Gastrocnemius medialis (tissue), 4 donors: Measurements from ENCODE around the gene MTR.

Source experiments
- CTCF ChIP-seq, 5 experiments: fragments of 450-650 bp in 3 of 5; fragments of 200-600 bp in 2 of 5; sonication (generic) in 2 of 5; IDR thresholded peaks in 4 of 5; conservative IDR thresholded peaks in 1 of 5; 1 replicate in 4 of 5; 2 replicates in 1 of 5; pipeline ENCODE4 v1.5.1; 2016 to 2019; ENCODE audit warnings: antibody characterized with exemption in 5 of 5, mild to moderate bottlenecking in 3 of 5, moderate library complexity in 3 of 5
- POLR2A ChIP-seq, 2 donors: fragments of 450-650 bp; IDR thresholded peaks; one replicate each; pipeline ENCODE4 v1.6.1; 2017; ENCODE audit warnings: antibody characterized with exemption in 2 of 2, mild to moderate bottlenecking in 2 of 2, moderate library complexity in 2 of 2

- no peak for TF ChIP-seq CTCF (IDR thresholded peaks at IDR 0.05 in 4 of 5, conservative IDR thresholded peaks at IDR 0.05 in 1 of 5)
- no peak for TF ChIP-seq POLR2A (IDR thresholded peaks at IDR 0.05)
Observed at GRCh38 chr1:236862615-236863211, 67.6 kb downstream of the MTR start.
